ENCODE results near the gene GLIPR1L2. TPM values are rescaled to one million over a fixed set of nuclear protein-coding genes. Genes with fewer than 3 reads are reported as not detected.

The GLIPR1L2 gene
- total and polyA plus RNA-seq, 2 of the 8 experiments (the other 6 are each of a cell fraction or from before 2014, with no cell fraction given), result 0.09 TPM; not detected in 1

DNA sequence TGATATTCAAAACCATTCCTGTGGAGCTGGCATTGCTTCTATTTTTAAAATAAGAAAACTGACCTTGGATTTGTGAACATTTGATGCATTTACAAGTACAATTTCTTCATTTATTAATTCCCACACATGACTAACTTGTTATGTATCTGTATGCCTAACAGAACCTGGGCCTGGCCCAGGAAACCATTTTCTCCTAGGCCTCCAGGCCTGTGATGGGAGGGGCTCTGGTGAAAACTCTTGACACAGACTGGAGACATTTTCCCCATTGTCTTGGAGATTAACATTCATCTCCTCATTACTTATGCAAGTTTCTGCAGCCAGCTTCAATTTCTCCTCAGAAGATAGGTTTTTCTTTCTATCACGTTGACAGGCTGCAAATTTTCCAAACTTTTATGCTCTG lies 42.0 kb downstream of the GLIPR1L2 start (continued):
- TF ChIP-seq, protein P1, sequence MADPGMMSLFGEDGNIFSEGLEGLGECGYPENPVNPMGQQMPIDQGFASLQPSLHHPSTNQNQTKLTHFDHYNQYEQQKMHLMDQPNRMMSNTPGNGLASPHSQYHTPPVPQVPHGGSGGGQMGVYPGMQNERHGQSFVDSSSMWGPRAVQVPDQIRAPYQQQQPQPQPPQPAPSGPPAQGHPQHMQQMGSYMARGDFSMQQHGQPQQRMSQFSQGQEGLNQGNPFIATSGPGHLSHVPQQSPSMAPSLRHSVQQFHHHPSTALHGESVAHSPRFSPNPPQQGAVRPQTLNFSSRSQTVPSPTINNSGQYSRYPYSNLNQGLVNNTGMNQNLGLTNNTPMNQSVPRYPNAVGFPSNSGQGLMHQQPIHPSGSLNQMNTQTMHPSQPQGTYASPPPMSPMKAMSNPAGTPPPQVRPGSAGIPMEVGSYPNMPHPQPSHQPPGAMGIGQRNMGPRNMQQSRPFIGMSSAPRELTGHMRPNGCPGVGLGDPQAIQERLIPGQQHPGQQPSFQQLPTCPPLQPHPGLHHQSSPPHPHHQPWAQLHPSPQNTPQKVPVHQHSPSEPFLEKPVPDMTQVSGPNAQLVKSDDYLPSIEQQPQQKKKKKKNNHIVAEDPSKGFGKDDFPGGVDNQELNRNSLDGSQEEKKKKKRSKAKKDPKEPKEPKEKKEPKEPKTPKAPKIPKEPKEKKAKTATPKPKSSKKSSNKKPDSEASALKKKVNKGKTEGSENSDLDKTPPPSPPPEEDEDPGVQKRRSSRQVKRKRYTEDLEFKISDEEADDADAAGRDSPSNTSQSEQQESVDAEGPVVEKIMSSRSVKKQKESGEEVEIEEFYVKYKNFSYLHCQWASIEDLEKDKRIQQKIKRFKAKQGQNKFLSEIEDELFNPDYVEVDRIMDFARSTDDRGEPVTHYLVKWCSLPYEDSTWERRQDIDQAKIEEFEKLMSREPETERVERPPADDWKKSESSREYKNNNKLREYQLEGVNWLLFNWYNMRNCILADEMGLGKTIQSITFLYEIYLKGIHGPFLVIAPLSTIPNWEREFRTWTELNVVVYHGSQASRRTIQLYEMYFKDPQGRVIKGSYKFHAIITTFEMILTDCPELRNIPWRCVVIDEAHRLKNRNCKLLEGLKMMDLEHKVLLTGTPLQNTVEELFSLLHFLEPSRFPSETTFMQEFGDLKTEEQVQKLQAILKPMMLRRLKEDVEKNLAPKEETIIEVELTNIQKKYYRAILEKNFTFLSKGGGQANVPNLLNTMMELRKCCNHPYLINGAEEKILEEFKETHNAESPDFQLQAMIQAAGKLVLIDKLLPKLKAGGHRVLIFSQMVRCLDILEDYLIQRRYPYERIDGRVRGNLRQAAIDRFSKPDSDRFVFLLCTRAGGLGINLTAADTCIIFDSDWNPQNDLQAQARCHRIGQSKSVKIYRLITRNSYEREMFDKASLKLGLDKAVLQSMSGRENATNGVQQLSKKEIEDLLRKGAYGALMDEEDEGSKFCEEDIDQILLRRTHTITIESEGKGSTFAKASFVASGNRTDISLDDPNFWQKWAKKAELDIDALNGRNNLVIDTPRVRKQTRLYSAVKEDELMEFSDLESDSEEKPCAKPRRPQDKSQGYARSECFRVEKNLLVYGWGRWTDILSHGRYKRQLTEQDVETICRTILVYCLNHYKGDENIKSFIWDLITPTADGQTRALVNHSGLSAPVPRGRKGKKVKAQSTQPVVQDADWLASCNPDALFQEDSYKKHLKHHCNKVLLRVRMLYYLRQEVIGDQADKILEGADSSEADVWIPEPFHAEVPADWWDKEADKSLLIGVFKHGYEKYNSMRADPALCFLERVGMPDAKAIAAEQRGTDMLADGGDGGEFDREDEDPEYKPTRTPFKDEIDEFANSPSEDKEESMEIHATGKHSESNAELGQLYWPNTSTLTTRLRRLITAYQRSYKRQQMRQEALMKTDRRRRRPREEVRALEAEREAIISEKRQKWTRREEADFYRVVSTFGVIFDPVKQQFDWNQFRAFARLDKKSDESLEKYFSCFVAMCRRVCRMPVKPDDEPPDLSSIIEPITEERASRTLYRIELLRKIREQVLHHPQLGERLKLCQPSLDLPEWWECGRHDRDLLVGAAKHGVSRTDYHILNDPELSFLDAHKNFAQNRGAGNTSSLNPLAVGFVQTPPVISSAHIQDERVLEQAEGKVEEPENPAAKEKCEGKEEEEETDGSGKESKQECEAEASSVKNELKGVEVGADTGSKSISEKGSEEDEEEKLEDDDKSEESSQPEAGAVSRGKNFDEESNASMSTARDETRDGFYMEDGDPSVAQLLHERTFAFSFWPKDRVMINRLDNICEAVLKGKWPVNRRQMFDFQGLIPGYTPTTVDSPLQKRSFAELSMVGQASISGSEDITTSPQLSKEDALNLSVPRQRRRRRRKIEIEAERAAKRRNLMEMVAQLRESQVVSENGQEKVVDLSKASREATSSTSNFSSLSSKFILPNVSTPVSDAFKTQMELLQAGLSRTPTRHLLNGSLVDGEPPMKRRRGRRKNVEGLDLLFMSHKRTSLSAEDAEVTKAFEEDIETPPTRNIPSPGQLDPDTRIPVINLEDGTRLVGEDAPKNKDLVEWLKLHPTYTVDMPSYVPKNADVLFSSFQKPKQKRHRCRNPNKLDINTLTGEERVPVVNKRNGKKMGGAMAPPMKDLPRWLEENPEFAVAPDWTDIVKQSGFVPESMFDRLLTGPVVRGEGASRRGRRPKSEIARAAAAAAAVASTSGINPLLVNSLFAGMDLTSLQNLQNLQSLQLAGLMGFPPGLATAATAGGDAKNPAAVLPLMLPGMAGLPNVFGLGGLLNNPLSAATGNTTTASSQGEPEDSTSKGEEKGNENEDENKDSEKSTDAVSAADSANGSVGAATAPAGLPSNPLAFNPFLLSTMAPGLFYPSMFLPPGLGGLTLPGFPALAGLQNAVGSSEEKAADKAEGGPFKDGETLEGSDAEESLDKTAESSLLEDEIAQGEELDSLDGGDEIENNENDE (IDR thresholded peaks at IDR 0.05; ENCODE audit: insufficient replicate concordance, low read length), result no peak

All from H1 (cell line).